Left ventricle myocardium inferior (tissue), 1 donor: ENCODE data around the gene SMIM36. TPM values are rescaled to one million over a fixed set of nuclear protein-coding genes. Genes with fewer than 3 reads are reported as not detected.

Source experiments
- DNase-seq: peaks from one replicate; pipeline ENCODE4 v3.0.0-alpha.2; 2020
- H3K27ac ChIP-seq: fragments of 200-600 bp; replicated peaks from 2 replicates; pipeline ENCODE4 v1.8.0; 2021
- H3K27me3 ChIP-seq: fragments of 200-600 bp; 2 replicates; pipeline ENCODE4 v1.8.0; 2021; ENCODE audit warnings: low read depth
- H3K36me3 ChIP-seq: fragments of 200-600 bp; 2 replicates; pipeline ENCODE4 v1.8.0; 2021
- H3K4me1 ChIP-seq: fragments of 200-600 bp; 2 replicates; pipeline ENCODE4 v1.8.0; 2021
- H3K4me3 ChIP-seq: fragments of 200-600 bp; 2 replicates; pipeline ENCODE4 v1.8.0; 2021; ENCODE audit warnings: mild to moderate bottlenecking, moderate library complexity
- H3K9me3 ChIP-seq: fragments of 200-600 bp; replicated peaks from 2 replicates; pipeline ENCODE4 v1.8.0; 2021
- intact Hi-C: fragments of 100-400 bp; cut with micrococcal nuclease; formaldehyde crosslinking; loops from one replicate; pipeline ENCODE4 v1.11.0; 2022
- total RNA-seq: library from RNA; stranded (reverse); fragmentation: NEBNext Ultra II Directional; extraction: Animal tissue kit (Norgen Biotek cat#: 25700); gene quantifications from one replicate; pipeline ENCODE4 v1.2.1, GENCODE V29; 2021
- TF ChIP-seq, protein P1 (sequence below): fragments of 200-600 bp; IDR thresholded peaks from 2 replicates; pipeline ENCODE4 v1.8.0; 2021; ENCODE audit warnings: antibody characterized with exemption, mild to moderate bottlenecking, borderline replicate concordance
- donor health status: DM: no; HTN: yes; CAD: no; lungs with severe emphysema.

SMIM36 gene
- total RNA-seq, 1 donor from 2014 or later, result not detected

GRCh38 chr17:55442462-55442861 is 68.8 kb downstream of the SMIM36 start:
- no peaks in the 10 kb centered on the region for H3K36me3 ChIP-seq
- intact Hi-C loops, result no loop called here
- no peak overlapping the region for H3K4me3 ChIP-seq
- no peaks in the 10 kb centered on the region for H3K9me3 ChIP-seq
- DNase-seq, result no peak
- TF ChIP-seq, protein P1, sequence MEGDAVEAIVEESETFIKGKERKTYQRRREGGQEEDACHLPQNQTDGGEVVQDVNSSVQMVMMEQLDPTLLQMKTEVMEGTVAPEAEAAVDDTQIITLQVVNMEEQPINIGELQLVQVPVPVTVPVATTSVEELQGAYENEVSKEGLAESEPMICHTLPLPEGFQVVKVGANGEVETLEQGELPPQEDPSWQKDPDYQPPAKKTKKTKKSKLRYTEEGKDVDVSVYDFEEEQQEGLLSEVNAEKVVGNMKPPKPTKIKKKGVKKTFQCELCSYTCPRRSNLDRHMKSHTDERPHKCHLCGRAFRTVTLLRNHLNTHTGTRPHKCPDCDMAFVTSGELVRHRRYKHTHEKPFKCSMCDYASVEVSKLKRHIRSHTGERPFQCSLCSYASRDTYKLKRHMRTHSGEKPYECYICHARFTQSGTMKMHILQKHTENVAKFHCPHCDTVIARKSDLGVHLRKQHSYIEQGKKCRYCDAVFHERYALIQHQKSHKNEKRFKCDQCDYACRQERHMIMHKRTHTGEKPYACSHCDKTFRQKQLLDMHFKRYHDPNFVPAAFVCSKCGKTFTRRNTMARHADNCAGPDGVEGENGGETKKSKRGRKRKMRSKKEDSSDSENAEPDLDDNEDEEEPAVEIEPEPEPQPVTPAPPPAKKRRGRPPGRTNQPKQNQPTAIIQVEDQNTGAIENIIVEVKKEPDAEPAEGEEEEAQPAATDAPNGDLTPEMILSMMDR, result no peak
- no peaks in the 10 kb centered on the region for H3K27me3 ChIP-seq
- H3K27ac ChIP-seq, result no peak overlapping the region
- H3K4me1 ChIP-seq, result peaks cover 12% of the 10 kb centered on the region

DNA sequence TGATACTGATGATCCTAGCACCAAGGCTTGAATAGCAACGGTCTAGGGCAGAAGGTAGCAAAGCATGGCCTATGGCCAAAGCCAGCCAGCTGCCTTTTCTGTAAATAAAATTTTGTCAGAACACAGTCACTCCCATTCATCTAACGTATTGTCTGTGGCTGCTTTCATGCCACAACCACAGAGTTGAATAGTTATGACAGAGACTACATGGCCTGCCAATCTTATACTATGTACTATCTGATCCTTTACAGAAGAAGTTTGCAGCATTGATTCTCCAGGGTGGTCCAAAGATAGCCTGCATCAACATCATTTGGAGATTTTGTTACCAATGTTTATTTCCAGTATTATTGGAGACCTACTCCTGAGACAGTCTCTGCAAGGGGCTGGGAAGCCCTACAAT is 69.7 kb downstream of the SMIM36 start:
- no peak overlapping the region for H3K4me3 ChIP-seq
- intact Hi-C loops, result no loop called here
- H3K4me1 ChIP-seq, result peaks cover 12% of the 10 kb centered on the region
- H3K27me3 ChIP-seq, result no peaks in the 10 kb centered on the region
- no peaks in the 10 kb centered on the region for H3K9me3 ChIP-seq
- TF ChIP-seq, protein P1, result no peak
- no peaks in the 10 kb centered on the region for H3K36me3 ChIP-seq
- no peak overlapping the region for H3K27ac ChIP-seq
- DNase-seq, result no peak

GRCh38 chr17:55440391-55440790 is 70.9 kb downstream of the SMIM36 start:
- H3K36me3 ChIP-seq, result no peaks in the 10 kb centered on the region
- no peak for DNase-seq
- peaks cover 12% of the 10 kb centered on the region for H3K4me1 ChIP-seq
- H3K9me3 ChIP-seq, result no peaks in the 10 kb centered on the region
- no peak overlapping the region for H3K27ac ChIP-seq
- intact Hi-C loops, result no loop called here
- no peaks in the 10 kb centered on the region for H3K27me3 ChIP-seq
- TF ChIP-seq, protein P1, result no peak
- no peak overlapping the region for H3K4me3 ChIP-seq

DNA sequence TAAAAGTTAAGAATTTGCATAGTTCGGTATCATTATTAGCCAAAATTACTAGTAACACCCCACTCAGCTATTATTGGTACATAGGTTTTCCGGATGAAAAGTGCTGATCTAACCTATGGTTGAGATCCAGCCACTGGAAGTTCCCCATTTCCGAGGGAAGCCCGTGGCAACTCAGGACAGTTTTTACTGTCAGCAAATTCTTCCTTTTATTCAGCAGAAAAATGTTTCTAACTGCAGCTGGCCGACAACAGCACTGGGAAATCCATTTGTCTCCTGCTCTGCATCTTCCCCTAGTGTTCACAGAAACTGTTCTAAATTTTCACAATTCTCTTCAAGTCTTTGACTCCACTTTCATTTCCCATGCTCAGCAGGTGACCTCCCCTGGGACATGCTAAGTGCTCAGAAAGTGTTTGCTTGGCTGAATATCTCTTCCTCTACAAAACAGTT is 74.1 kb downstream of the SMIM36 start:
- H3K4me3 ChIP-seq, result no peak overlapping the region
- peaks cover 4% of the 10 kb centered on the region for H3K4me1 ChIP-seq
- H3K9me3 ChIP-seq, result no peaks in the 10 kb centered on the region
- intact Hi-C loops, result no loop called here
- TF ChIP-seq, protein P1, result no peak
- DNase-seq, result no peak
- H3K27ac ChIP-seq, result peak overlapping the region; percentile 27
- H3K36me3 ChIP-seq, result no peaks in the 10 kb centered on the region
- H3K27me3 ChIP-seq, result no peaks in the 10 kb centered on the region

GRCh38 chr17:55436224-55437158 is 74.8 kb downstream of the SMIM36 start:
- H3K4me1 ChIP-seq, result peaks cover under 1% of the 10 kb centered on the region
- H3K27me3 ChIP-seq, result no peaks in the 10 kb centered on the region
- H3K4me3 ChIP-seq, result no peak overlapping the region
- H3K36me3 ChIP-seq, result no peaks in the 10 kb centered on the region
- TF ChIP-seq, protein P1, result no peak
- no peak for DNase-seq
- intact Hi-C loops, result no loop called here
- no peak overlapping the region for H3K27ac ChIP-seq
- no peaks in the 10 kb centered on the region for H3K9me3 ChIP-seq
